SK-N-SH (cell line): ENCODE measurements around the gene MED29. TPM values are rescaled to one million over a fixed set of nuclear protein-coding genes. Genes with fewer than 3 reads are reported as not detected.

Experiments used
- CTCF ChIA-PET: fragments of 300-600, 350-600 bp; formaldehyde crosslinking; extraction: SDS; loops from one replicate; lab custom pipeline; 2021; lab: Yijun Ruan, JAX
- POLR2A ChIA-PET: fragments of 350-600 bp; sonication (Branson Sonifier 250); formaldehyde crosslinking; extraction: SDS; loops from one replicate; lab custom pipeline; 2020; ENCODE audit warnings: antibody characterized with exemption, inconsistent platforms; lab: Yijun Ruan, JAX
- DNase-seq: peaks from one replicate; pipeline ENCODE4 v3.0.0; 2012
- H2AFZ ChIP-seq: fragments of 200-600 bp; sonication (generic); 2 replicates; pipeline ENCODE4 v1.8.1; 2016; ENCODE audit warnings: antibody characterized with exemption, mild to moderate bottlenecking, low read depth
- H3F3A ChIP-seq: fragments of 200-600 bp; sonication (generic); replicated peaks from 2 replicates; pipeline ENCODE3; 2016; ENCODE audit warnings: antibody characterized with exemption, mild to moderate bottlenecking; ENCODE audit not compliant: insufficient read depth
- H3K27ac ChIP-seq, 2 experiments: fragments of 200-500 bp in 1 of 2; fragments of 200-600 bp in 1 of 2; sonication (Bioruptor generic) in 1 of 2; sonication (generic), shearing (Covaris generic) in 1 of 2; 2 replicates each; pipeline versions ENCODE4 v1.5.1 to v1.6.1; 2014 to 2016; ENCODE audit warnings: low read depth in 2 of 2, inconsistent platforms in 1 of 2, low read length in 1 of 2, mild to moderate bottlenecking in 1 of 2, mixed read lengths in 1 of 2
- H3K27me3 ChIP-seq: fragments of 200-600 bp; sonication (generic), shearing (Covaris generic); 2 replicates; pipeline ENCODE4 v1.6.1; 2016; ENCODE audit warnings: mixed run types; ENCODE audit not compliant: insufficient read depth
- H3K36me3 ChIP-seq, 2 experiments: fragments of 200-500 bp in 1 of 2; fragments of 200-600 bp in 1 of 2; sonication (Bioruptor generic) in 1 of 2; sonication (generic) in 1 of 2; replicated peaks in 1 of 2; 2 replicates each; pipeline versions ENCODE3 to v1.5.1; 2014 to 2016; ENCODE audit warnings: low read length in 1 of 2, mild to moderate bottlenecking in 1 of 2; ENCODE audit not compliant: insufficient read depth in 2 of 2, control insufficient read depth in 1 of 2
- H3K4me1 ChIP-seq, 2 experiments: fragments of 200-500 bp in 1 of 2; fragments of 200-600 bp in 1 of 2; sonication (Bioruptor generic) in 1 of 2; sonication (generic), shearing (Covaris generic) in 1 of 2; 2 replicates each; pipeline versions ENCODE4 v1.5.1 to v1.6.1; 2014 to 2016; ENCODE audit warnings: low read depth in 1 of 2, low read length in 1 of 2, mixed run types in 1 of 2; ENCODE audit not compliant: insufficient read depth in 2 of 2, control insufficient read depth in 1 of 2
- H3K4me2 ChIP-seq: fragments of 200-600 bp; sonication (generic), shearing (Covaris generic); 2 replicates; pipeline ENCODE4 v1.6.1; 2017; ENCODE audit warnings: mixed run types
- H3K4me3 ChIP-seq, 2 experiments: fragments of 200-500 bp in 1 of 2; fragments of 200-600 bp in 1 of 2; sonication (Bioruptor generic) in 1 of 2; sonication (generic), shearing (Covaris generic) in 1 of 2; 2 replicates each; pipeline versions ENCODE4 v1.5.1 to v1.8.1; 2014 to 2016; ENCODE audit warnings: low read depth in 2 of 2, inconsistent platforms in 1 of 2, low read length in 1 of 2, mild to moderate bottlenecking in 1 of 2, mixed read lengths in 1 of 2, moderate library complexity in 1 of 2
- H3K79me2 ChIP-seq: fragments of 200-600 bp; sonication (generic); 2 replicates; pipeline ENCODE4 v1.8.1; 2017; ENCODE audit warnings: mild to moderate bottlenecking; ENCODE audit not compliant: insufficient read depth
- H3K9ac ChIP-seq: fragments of 200-600 bp; sonication (generic); 2 replicates; pipeline ENCODE4 v1.6.1; 2017; ENCODE audit warnings: mixed run types
- H3K9me2 ChIP-seq: fragments of 200-600 bp; sonication (generic); 2 replicates; pipeline ENCODE4 v1.6.1; 2017; ENCODE audit warnings: mixed run types
- H3K9me3 ChIP-seq: fragments of 200-600 bp; sonication (generic); 2 replicates; pipeline ENCODE4 v1.6.1; 2017; ENCODE audit warnings: mixed run types, mild to moderate bottlenecking, moderate library complexity
- H4K20me1 ChIP-seq: fragments of 200-600 bp; sonication (generic); 2 replicates; pipeline ENCODE4 v1.6.1; 2017; ENCODE audit warnings: mild to moderate bottlenecking, mixed run types; ENCODE audit not compliant: insufficient read depth
- CHD2 ChIP-seq: fragments of 150-350 bp; IDR thresholded peaks from 2 replicates; pipeline ENCODE4 v1.6.1; 2018; ENCODE audit warnings: low read length; ENCODE audit not compliant: partially characterized antibody
- ELF1 ChIP-seq: IDR thresholded peaks from 2 replicates; pipeline ENCODE4 v1.4.0; 2012
- EP300 ChIP-seq, 2 experiments: IDR thresholded peaks; 2 replicates each; pipeline versions ENCODE4 v1.4.0 to v1.6.1; 2012; ENCODE audit warnings: borderline replicate concordance in 1 of 2, low read depth in 1 of 2, low read length in 1 of 2
- FOSL2 ChIP-seq: IDR thresholded peaks from 2 replicates; pipeline ENCODE4 v1.4.0; 2012; ENCODE audit warnings: low read depth, mild to moderate bottlenecking, moderate library complexity, borderline replicate concordance
- FOXJ3 ChIP-seq: sonication (generic); formaldehyde crosslinking; IDR thresholded peaks from 2 replicates; pipeline ENCODE4 v1.5.1; 2020; ENCODE audit warnings: mild to moderate bottlenecking, missing genetic modification reagents
- GABPA ChIP-seq: IDR thresholded peaks from 2 replicates; pipeline ENCODE4 v1.4.0; 2012; ENCODE audit warnings: low read depth, mild to moderate bottlenecking
- JUND ChIP-seq: IDR thresholded peaks from 2 replicates; pipeline ENCODE4 v1.4.0; 2012
- MXI1 ChIP-seq: IDR thresholded peaks from 2 replicates; pipeline ENCODE4 v1.6.1; 2012; ENCODE audit warnings: mild to moderate bottlenecking, low read depth, low read length, improper control_type of control experiment
- NFIC ChIP-seq: IDR thresholded peaks from 2 replicates; pipeline ENCODE4 v1.4.0; 2012; ENCODE audit warnings: borderline replicate concordance
- NRF1 ChIP-seq: IDR thresholded peaks from 2 replicates; pipeline ENCODE4 v1.6.1; 2012; ENCODE audit warnings: low read depth, mild to moderate bottlenecking, low read length
- RCOR1 ChIP-seq: fragments of 150-350 bp; IDR thresholded peaks from 2 replicates; pipeline ENCODE4 v1.6.1; 2017; ENCODE audit warnings: antibody characterized with exemption, low read length
- RFX5 ChIP-seq: IDR thresholded peaks from 2 replicates; pipeline ENCODE4 v1.6.1; 2012; ENCODE audit warnings: mild to moderate bottlenecking, improper control_type of control experiment, low read length
- RXRA ChIP-seq: IDR thresholded peaks from 2 replicates; pipeline ENCODE4 v1.4.0; 2012; ENCODE audit warnings: low read depth, mild to moderate bottlenecking, borderline replicate concordance
- SIN3A ChIP-seq: IDR thresholded peaks from 2 replicates; pipeline ENCODE4 v1.6.1; 2012; ENCODE audit warnings: low read depth, mild to moderate bottlenecking, low read length, moderate library complexity, borderline replicate concordance
- TAF1 ChIP-seq: IDR thresholded peaks from 2 replicates; pipeline ENCODE4 v1.6.1; 2012; ENCODE audit warnings: low read depth, mild to moderate bottlenecking, low read length, moderate library complexity, borderline replicate concordance
- TCF12 ChIP-seq: IDR thresholded peaks from 2 replicates; pipeline ENCODE4 v1.4.0; 2012
- WGBS: methylation state at CpG from one replicate; pipeline ENCODE4 v1.1.6; 2017; ENCODE audit warnings: low lambda C conversion rate; 5-methylcytosine and 5-hydroxymethylcytosine counted together
- polyA plus RNA-seq, 3 experiments: library from polyadenylated mRNA; depleted of rRNA; stranded (reverse); fragments of >200 nt; gene quantifications; 2 replicates each; pipeline ENCODE4 v1.2.3, GENCODE V29; 2012
- TF ChIP-seq, protein P1 (sequence below): IDR thresholded peaks from 2 replicates; pipeline ENCODE4 v1.4.0; 2012; ENCODE audit warnings: low read depth, borderline replicate concordance
- TF ChIP-seq, protein P2 (sequence below): fragments of 150-350 bp; IDR thresholded peaks from 2 replicates; pipeline ENCODE4 v1.6.1; 2016; ENCODE audit warnings: mild to moderate bottlenecking, low read depth, low read length
- TF ChIP-seq, protein P3 (sequence below): fragments of 200-600 bp; sonication (generic); IDR thresholded peaks from 2 replicates; pipeline ENCODE4 v1.6.1; 2017; ENCODE audit warnings: antibody characterized with exemption, mild to moderate bottlenecking, moderate library complexity
- TF ChIP-seq, protein P4 (sequence below): IDR thresholded peaks from 2 replicates; pipeline ENCODE4; 2012
- TF ChIP-seq, protein P5 (sequence below): IDR thresholded peaks from 2 replicates; pipeline ENCODE4 v1.4.0; 2012; ENCODE audit warnings: low read depth

Gene MED29
- polyA plus RNA-seq, 1 of the 3 experiments (the other 2 are of a cell fraction), result 32.0 TPM

DNA sequence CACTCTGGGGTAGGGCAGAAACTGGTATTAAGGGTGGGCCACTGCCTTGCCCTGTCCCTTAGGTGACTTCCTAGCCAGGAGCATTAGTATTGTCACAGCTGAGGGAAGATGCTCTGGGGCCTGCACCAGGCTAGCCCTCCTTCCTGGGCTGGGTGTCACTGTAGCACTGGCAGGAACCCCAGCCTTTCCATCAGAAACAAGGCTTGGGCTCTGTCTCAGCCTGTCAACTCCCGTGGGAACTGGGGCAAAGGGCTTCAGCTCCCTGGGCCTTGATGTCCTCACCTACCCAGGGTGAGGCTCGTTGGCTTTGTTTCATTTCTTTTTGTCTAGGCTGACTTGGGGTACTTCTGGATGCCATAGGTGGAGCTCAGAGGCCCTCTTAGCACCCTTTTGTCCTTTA, 18.2 kb upstream of the MED29 start:
- Histone ChIP-seq H3K4me1 (peaks cover 7 to 15% of the 10 kb centered on the region in 2 experiments; a peak in 2 of 4 replicates), H3K79me2 (0 out of 2 replicates have a peak, but pooled peaks cover 3% of the 10 kb centered on the region), H3K27ac (peak overlapping the region; percentile 84 to 89), H3K9me3 (no peaks in the 10 kb centered on the region), H3K9ac (peak overlapping the region; percentile 55), H3K27me3 (no peaks in the 10 kb centered on the region), H3F3A (peaks cover 10% of the 10 kb centered on the region), H2AFZ (no peak overlapping the region), H3K4me3 (no peak overlapping the region)
- POLR2A ChIA-PET, result no interaction called here
- 92% methylated on average over 2 of the region's 2 CpGs for WGBS
- TF ChIP-seq, protein P1, sequence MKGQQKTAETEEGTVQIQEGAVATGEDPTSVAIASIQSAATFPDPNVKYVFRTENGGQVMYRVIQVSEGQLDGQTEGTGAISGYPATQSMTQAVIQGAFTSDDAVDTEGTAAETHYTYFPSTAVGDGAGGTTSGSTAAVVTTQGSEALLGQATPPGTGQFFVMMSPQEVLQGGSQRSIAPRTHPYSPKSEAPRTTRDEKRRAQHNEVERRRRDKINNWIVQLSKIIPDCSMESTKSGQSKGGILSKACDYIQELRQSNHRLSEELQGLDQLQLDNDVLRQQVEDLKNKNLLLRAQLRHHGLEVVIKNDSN, result no peak
- TF ChIP-seq, protein P2, sequence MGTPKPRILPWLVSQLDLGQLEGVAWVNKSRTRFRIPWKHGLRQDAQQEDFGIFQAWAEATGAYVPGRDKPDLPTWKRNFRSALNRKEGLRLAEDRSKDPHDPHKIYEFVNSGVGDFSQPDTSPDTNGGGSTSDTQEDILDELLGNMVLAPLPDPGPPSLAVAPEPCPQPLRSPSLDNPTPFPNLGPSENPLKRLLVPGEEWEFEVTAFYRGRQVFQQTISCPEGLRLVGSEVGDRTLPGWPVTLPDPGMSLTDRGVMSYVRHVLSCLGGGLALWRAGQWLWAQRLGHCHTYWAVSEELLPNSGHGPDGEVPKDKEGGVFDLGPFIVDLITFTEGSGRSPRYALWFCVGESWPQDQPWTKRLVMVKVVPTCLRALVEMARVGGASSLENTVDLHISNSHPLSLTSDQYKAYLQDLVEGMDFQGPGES, result no peak
- TF ChIP-seq MXI1 (no peak), NRF1 (no peak), RCOR1 (no peak), JUND (no peak), GABPA (no peak), RFX5 (no peak), ELF1 (no peak), SIN3A (no peak)
- TF ChIP-seq, protein P3, sequence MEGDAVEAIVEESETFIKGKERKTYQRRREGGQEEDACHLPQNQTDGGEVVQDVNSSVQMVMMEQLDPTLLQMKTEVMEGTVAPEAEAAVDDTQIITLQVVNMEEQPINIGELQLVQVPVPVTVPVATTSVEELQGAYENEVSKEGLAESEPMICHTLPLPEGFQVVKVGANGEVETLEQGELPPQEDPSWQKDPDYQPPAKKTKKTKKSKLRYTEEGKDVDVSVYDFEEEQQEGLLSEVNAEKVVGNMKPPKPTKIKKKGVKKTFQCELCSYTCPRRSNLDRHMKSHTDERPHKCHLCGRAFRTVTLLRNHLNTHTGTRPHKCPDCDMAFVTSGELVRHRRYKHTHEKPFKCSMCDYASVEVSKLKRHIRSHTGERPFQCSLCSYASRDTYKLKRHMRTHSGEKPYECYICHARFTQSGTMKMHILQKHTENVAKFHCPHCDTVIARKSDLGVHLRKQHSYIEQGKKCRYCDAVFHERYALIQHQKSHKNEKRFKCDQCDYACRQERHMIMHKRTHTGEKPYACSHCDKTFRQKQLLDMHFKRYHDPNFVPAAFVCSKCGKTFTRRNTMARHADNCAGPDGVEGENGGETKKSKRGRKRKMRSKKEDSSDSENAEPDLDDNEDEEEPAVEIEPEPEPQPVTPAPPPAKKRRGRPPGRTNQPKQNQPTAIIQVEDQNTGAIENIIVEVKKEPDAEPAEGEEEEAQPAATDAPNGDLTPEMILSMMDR, result no peak
- TF ChIP-seq, protein P4, sequence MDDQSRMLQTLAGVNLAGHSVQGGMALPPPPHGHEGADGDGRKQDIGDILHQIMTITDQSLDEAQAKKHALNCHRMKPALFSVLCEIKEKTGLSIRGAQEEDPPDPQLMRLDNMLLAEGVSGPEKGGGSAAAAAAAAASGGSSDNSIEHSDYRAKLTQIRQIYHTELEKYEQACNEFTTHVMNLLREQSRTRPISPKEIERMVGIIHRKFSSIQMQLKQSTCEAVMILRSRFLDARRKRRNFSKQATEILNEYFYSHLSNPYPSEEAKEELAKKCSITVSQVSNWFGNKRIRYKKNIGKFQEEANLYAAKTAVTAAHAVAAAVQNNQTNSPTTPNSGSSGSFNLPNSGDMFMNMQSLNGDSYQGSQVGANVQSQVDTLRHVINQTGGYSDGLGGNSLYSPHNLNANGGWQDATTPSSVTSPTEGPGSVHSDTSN, result no peak
- TF ChIP-seq, all 33 proteins: peak for 0
- Histone ChIP-seq H3K9me2 (no peaks in the 10 kb centered on the region), H3K36me3 (peaks cover 34 to 52% of the 10 kb centered on the region in 2 experiments), H4K20me1 (no peaks in the 10 kb centered on the region), H3K4me2 (peak overlapping the region; percentile 50; the same call in 1 of the 2 replicates)
- DNase-seq, result no peak
- CTCF ChIA-PET, result interaction anchor here (0.6 to 1.9 kb wide), 2 partner anchors 25 to 725 kb away, joined by 3 to 6 read pairs; partner anchors contain the start of gene ACTN4

DNA sequence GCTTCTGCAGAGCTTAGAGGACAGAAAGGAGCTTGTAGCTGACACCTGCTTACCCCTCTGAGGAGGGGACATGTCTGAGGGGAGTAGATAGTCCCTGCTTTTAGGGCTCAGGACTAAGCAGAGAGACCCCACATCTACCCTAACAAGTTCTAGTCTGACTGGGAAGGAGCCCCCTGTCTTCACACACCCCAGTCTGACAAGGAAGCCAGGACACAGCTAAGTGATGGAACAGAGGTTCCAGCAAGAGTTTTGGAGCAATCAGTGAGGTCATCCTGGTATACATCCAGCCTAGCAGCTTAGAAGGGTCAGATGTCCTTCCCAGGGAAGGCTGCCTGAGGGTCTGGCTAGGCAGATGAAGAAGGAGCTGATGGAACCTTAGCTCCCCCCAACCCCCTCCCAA, 15.2 kb upstream of the MED29 start:
- Histone ChIP-seq H4K20me1 (no peaks in the 10 kb centered on the region), H3K9me3 (no peaks in the 10 kb centered on the region), H3K9ac (no peak overlapping the region), H3K27me3 (no peaks in the 10 kb centered on the region), H3K4me3 (no peak overlapping the region), H2AFZ (no peak overlapping the region), H3K4me1 (peaks cover 7 to 15% of the 10 kb centered on the region in 2 experiments; a peak in 2 of 4 replicates), H3K36me3 (peaks cover 45 to 56% of the 10 kb centered on the region in 2 experiments), H3K79me2 (0 out of 2 replicates have a peak, but pooled peaks cover 3% of the 10 kb centered on the region), H3K4me2 (no peak overlapping the region), H3K9me2 (no peaks in the 10 kb centered on the region), H3F3A (peaks cover 10% of the 10 kb centered on the region), H3K27ac (no peak overlapping the region)
- DNase-seq, result no peak
- POLR2A ChIA-PET, result no interaction called here
- CTCF ChIA-PET, result interaction anchor here (0.9 kb wide), 1 partner anchor 176 kb away, joined by 3 read pairs; no protein-coding TSS in a partner anchor
- TF ChIP-seq JUND (no peak), MXI1 (no peak), CHD2 (no peak), FOSL2 (no peak), TCF12 (no peak), FOXJ3 (no peak), RCOR1 (no peak), EP300 (IDR thresholded peaks at IDR 0.05; ENCODE audit: borderline replicate concordance in 1 of 2, low read depth in 1 of 2, low read length in 1 of 2) (no peak), TAF1 (no peak), RFX5 (no peak), RXRA (no peak), NFIC (no peak)
- TF ChIP-seq, protein P4, result no peak
- TF ChIP-seq, protein P5, sequence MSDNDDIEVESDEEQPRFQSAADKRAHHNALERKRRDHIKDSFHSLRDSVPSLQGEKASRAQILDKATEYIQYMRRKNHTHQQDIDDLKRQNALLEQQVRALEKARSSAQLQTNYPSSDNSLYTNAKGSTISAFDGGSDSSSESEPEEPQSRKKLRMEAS, result no peak
- TF ChIP-seq, protein P2, result no peak
